ENCODE results near the gene RREB1. TPM values are rescaled to one million over a fixed set of nuclear protein-coding genes. Genes with fewer than 3 reads are reported as not detected.

The RREB1 gene
- total RNA-seq, 1 donor from 2014 or later, result 22.4 TPM

GRCh38 chr6:7159790-7160525 lies 52.2 kb downstream of the RREB1 start:
- H3K36me3 ChIP-seq (ENCODE audit: control insufficient read depth in 3 of 3, insufficient read depth in 3 of 3, low read length in 3 of 3), result no peaks in the 10 kb centered on the region
- no peak overlapping the region for H3K27ac ChIP-seq (ENCODE audit: low read depth, low read length)

GRCh38 chr6:7161253-7161623 lies 53.5 kb downstream of the RREB1 start:
- Histone ChIP-seq H3K9me3 (ENCODE audit: control insufficient read depth in 3 of 3, low read length in 3 of 3) (no peaks in the 10 kb centered on the region), H3K27ac (ENCODE audit: low read depth, low read length) (no peak overlapping the region), H3K36me3 (ENCODE audit: control insufficient read depth in 3 of 3, insufficient read depth in 3 of 3, low read length in 3 of 3) (no peaks in the 10 kb centered on the region), H3K4me3 (ENCODE audit: low read length in 3 of 3) (no peak overlapping the region), H3K9ac (ENCODE audit: low read depth in 1 of 3, low read length in 3 of 3) (no peak overlapping the region), H3K4me1 (ENCODE audit: control insufficient read depth in 3 of 3, insufficient read depth in 3 of 3, low read length in 3 of 3) (peaks cover 50 to 64% (median 51%) of the 10 kb centered on the region in 3 donors), H3K27me3 (ENCODE audit: control insufficient read depth in 3 of 3, insufficient read depth in 3 of 3, low read length in 3 of 3) (no peaks in the 10 kb centered on the region)

More at GRCh38 chr6:7159790-7160525, 52.2 kb downstream of the RREB1 start:
- H3K9me3 ChIP-seq (ENCODE audit: control insufficient read depth in 3 of 3, low read length in 3 of 3), result no peaks in the 10 kb centered on the region
- H3K4me1 ChIP-seq (ENCODE audit: control insufficient read depth in 3 of 3, insufficient read depth in 3 of 3, low read length in 3 of 3), result peaks cover 50 to 61% (median 52%) of the 10 kb centered on the region in 3 donors
- no peak overlapping the region for H3K9ac ChIP-seq (ENCODE audit: low read depth in 1 of 3, low read length in 3 of 3)
- H3K4me3 ChIP-seq (ENCODE audit: low read length in 3 of 3), result no peak overlapping the region
- no peaks in the 10 kb centered on the region for H3K27me3 ChIP-seq (ENCODE audit: control insufficient read depth in 3 of 3, insufficient read depth in 3 of 3, low read length in 3 of 3)

- Histone ChIP-seq H3K4me3 (ENCODE audit: low read length in 3 of 3) (no peak overlapping the region), H3K9me3 (ENCODE audit: control insufficient read depth in 3 of 3, low read length in 3 of 3) (no peaks in the 10 kb centered on the region), H3K27me3 (ENCODE audit: control insufficient read depth in 3 of 3, insufficient read depth in 3 of 3, low read length in 3 of 3) (no peaks in the 10 kb centered on the region), H3K4me1 (ENCODE audit: control insufficient read depth in 3 of 3, insufficient read depth in 3 of 3, low read length in 3 of 3) (peaks cover 49 to 64% (median 52%) of the 10 kb centered on the region in 3 donors), H3K27ac (ENCODE audit: low read depth, low read length) (no peak overlapping the region), H3K9ac (ENCODE audit: low read depth in 1 of 3, low read length in 3 of 3) (no peak overlapping the region), H3K36me3 (ENCODE audit: control insufficient read depth in 3 of 3, insufficient read depth in 3 of 3, low read length in 3 of 3) (no peaks in the 10 kb centered on the region)
These were observed 54.1 kb downstream of the RREB1 start for GRCh38 chr6:7161845-7162244.

DNA sequence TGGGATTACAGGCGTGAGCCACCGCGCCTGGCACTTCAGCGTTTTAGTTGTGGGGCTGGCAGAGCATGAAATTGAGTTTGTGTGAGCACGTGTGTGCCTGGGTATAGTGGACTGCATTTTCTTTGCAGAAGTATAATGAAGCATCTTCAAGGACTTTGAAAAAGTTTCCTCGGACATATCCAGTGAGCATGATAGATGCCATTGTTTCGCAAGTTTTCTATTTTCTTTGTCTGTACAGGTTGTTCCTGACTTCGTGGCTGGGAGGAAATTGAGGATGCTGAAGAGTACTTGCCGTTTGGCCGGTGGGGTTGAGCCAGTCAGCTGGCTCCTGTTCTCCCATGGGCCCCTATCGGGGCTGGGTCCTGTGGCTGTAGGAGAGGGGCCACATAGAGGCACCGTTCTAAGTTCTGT lies 55.9 kb downstream of the RREB1 start:
- Histone ChIP-seq H3K27me3 (ENCODE audit: control insufficient read depth in 3 of 3, insufficient read depth in 3 of 3, low read length in 3 of 3) (no peaks in the 10 kb centered on the region), H3K9ac (ENCODE audit: low read depth in 1 of 3, low read length in 3 of 3) (no peak overlapping the region), H3K27ac (ENCODE audit: low read depth, low read length) (no peak overlapping the region), H3K4me3 (ENCODE audit: low read length in 3 of 3) (no peak overlapping the region), H3K36me3 (ENCODE audit: control insufficient read depth in 3 of 3, insufficient read depth in 3 of 3, low read length in 3 of 3) (no peaks in the 10 kb centered on the region), H3K4me1 (ENCODE audit: control insufficient read depth in 3 of 3, insufficient read depth in 3 of 3, low read length in 3 of 3) (peaks cover 47 to 62% (median 53%) of the 10 kb centered on the region in 3 donors), H3K9me3 (ENCODE audit: control insufficient read depth in 3 of 3, low read length in 3 of 3) (no peaks in the 10 kb centered on the region)

DNA sequence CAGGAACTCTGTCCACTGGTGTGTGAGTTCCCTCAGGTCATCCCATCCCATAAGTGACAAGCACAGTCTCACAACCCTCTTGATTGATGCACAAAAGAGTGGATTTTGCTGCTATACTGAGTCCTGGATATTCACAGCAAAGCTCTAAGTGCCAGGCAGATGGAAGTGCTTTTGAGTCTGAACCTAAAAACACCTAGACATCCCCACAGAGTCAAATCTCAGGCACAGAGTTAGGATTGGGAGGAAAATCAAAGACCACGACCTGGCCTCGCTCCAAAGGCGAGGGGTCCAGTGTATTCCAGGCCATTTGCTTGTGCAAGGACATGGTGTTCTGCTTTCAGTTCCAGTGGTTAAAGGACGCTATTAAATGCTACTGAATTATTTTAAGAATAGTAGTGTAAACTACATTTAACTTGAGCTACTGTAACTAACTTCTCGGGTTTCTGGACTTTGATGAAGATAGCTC lies 56.8 kb downstream of the RREB1 start:
- Histone ChIP-seq H3K4me1 (ENCODE audit: control insufficient read depth in 3 of 3, insufficient read depth in 3 of 3, low read length in 3 of 3) (peaks cover 56 to 69% (median 58%) of the 10 kb centered on the region in 3 donors), H3K27ac (ENCODE audit: low read depth, low read length) (peak overlapping the region; percentile 28), H3K27me3 (ENCODE audit: control insufficient read depth in 3 of 3, insufficient read depth in 3 of 3, low read length in 3 of 3) (no peaks in the 10 kb centered on the region), H3K36me3 (ENCODE audit: control insufficient read depth in 3 of 3, insufficient read depth in 3 of 3, low read length in 3 of 3) (no peaks in the 10 kb centered on the region), H3K9me3 (ENCODE audit: control insufficient read depth in 3 of 3, low read length in 3 of 3) (no peaks in the 10 kb centered on the region), H3K4me3 (ENCODE audit: low read length in 3 of 3) (peak overlapping the region in 1 of 3 donors; percentile 5), H3K9ac (ENCODE audit: low read depth in 1 of 3, low read length in 3 of 3) (peak overlapping the region in 2 of 3 donors; percentile 51 to 60)

- peak overlapping the region; percentile 5 to 60 (median 51) for H3K9ac ChIP-seq (ENCODE audit: low read depth in 1 of 3, low read length in 3 of 3)
- H3K27ac ChIP-seq (ENCODE audit: low read depth, low read length), result peak overlapping the region; percentile 28
These were observed 57.5 kb downstream of the RREB1 start for GRCh38 chr6:7165002-7165889.

DNA sequence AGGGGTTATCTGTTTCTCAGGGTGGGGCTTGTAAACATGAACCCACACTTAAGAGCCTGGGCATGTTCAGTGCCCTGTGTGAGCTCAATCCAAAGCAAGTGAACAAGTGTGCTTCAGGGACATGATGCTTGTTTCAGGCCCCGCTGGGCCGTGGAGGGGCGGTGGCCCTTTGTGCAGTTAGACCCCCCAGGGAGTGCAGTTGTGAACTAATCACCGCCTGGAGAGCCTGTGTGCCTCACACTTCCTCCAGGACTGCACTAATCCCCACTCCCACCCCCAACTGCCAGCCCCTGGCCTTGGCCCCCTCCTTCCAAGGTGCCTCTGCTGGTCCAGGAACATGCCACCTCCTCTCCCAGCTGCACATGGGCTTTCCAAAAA lies 58.1 kb downstream of the RREB1 start:
- Histone ChIP-seq H3K4me1 (ENCODE audit: control insufficient read depth in 3 of 3, insufficient read depth in 3 of 3, low read length in 3 of 3) (peaks cover 66 to 74% (median 67%) of the 10 kb centered on the region in 3 donors), H3K4me3 (ENCODE audit: low read length in 3 of 3) (no peak overlapping the region), H3K9me3 (ENCODE audit: control insufficient read depth in 3 of 3, low read length in 3 of 3) (no peaks in the 10 kb centered on the region), H3K9ac (ENCODE audit: low read depth in 1 of 3, low read length in 3 of 3) (peak overlapping the region in 2 of 3 donors; percentile 15 to 28), H3K27ac (ENCODE audit: low read depth, low read length) (peak overlapping the region; percentile 28), H3K27me3 (ENCODE audit: control insufficient read depth in 3 of 3, insufficient read depth in 3 of 3, low read length in 3 of 3) (no peaks in the 10 kb centered on the region), H3K36me3 (ENCODE audit: control insufficient read depth in 3 of 3, insufficient read depth in 3 of 3, low read length in 3 of 3) (no peaks in the 10 kb centered on the region)

More at GRCh38 chr6:7165002-7165889, 57.5 kb downstream of the RREB1 start:
- H3K4me1 ChIP-seq (ENCODE audit: control insufficient read depth in 3 of 3, insufficient read depth in 3 of 3, low read length in 3 of 3), result peaks cover 60 to 71% (median 60%) of the 10 kb centered on the region in 3 donors
- no peak overlapping the region for H3K4me3 ChIP-seq (ENCODE audit: low read length in 3 of 3)
- no peaks in the 10 kb centered on the region for H3K27me3 ChIP-seq (ENCODE audit: control insufficient read depth in 3 of 3, insufficient read depth in 3 of 3, low read length in 3 of 3)
- H3K36me3 ChIP-seq (ENCODE audit: control insufficient read depth in 3 of 3, insufficient read depth in 3 of 3, low read length in 3 of 3), result no peaks in the 10 kb centered on the region
- no peaks in the 10 kb centered on the region for H3K9me3 ChIP-seq (ENCODE audit: control insufficient read depth in 3 of 3, low read length in 3 of 3)

DNA sequence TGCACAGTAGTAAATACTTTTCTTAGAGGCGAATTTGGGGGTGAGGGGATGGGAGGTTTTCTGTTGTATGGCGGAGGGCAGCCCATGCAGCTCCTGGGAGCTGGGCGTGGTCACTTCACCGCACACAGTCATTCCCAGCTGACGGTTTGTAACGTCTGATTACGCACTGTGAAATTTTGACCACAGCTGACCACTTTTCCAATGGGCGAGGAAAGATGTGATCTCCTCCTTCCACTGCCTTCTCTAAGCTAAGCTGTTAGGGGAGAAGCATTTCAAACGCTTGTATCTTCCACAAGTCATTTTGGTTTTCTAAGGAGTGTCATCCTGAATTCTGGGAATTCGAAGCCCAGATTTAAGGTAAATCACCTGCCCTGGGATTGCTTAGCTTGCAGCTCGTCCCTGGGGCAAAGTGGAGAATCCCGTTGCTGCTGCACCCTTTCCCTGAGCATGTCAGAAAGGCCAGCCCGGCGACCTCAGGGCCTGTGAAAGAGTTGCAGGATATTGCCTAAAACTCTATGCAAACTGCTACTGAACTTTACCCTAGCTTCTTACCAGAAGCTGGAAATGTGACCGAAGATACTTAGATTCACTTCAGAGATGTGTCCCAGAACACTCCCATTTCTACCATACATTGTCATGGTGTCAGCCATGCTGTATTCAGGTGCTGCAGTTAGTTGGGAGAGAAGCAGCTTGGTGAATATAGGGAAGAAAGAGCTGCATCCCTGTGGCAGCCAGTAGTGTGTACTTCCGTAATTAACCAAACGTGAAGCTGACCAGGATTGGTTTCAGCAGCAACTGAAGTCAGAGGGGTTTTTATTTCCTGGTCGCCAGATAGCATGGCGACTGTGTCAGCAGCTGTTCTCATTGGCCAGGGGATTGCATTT lies 58.9 kb downstream of the RREB1 start:
- Histone ChIP-seq H3K27me3 (ENCODE audit: control insufficient read depth in 3 of 3, insufficient read depth in 3 of 3, low read length in 3 of 3) (no peaks in the 10 kb centered on the region), H3K27ac (ENCODE audit: low read depth, low read length) (peak overlapping the region; percentile 28), H3K4me3 (ENCODE audit: low read length in 3 of 3) (no peak overlapping the region), H3K36me3 (ENCODE audit: control insufficient read depth in 3 of 3, insufficient read depth in 3 of 3, low read length in 3 of 3) (no peaks in the 10 kb centered on the region), H3K4me1 (ENCODE audit: control insufficient read depth in 3 of 3, insufficient read depth in 3 of 3, low read length in 3 of 3) (peaks cover 69 to 74% (median 72%) of the 10 kb centered on the region in 3 donors), H3K9ac (ENCODE audit: low read depth in 1 of 3, low read length in 3 of 3) (peak overlapping the region in 1 of 3 donors; percentile 47), H3K9me3 (ENCODE audit: control insufficient read depth in 3 of 3, low read length in 3 of 3) (no peaks in the 10 kb centered on the region)

DNA sequence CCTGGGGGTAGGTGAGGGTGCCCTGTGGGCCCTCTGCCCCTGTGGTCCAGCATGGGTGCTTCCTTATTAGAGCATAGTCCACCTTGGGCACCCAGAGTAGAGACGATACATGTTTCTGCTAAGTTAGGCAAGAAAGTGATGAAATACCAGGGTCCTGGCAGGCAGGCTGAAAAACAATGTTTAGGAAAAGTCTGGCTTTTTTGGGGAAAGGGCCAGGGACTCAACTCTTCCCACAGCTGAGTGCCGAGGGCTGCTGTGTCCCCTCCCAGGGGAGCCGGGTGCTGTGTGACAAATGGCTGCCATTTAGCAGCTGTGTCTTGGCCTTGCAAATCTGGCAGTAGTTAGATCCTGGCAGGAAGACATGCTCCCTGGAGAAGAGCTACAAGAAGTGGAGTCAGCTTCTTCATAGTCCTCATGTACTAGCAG lies 61.5 kb downstream of the RREB1 start:
- peak overlapping the region; percentile 28 for H3K27ac ChIP-seq (ENCODE audit: low read depth, low read length)
- peak overlapping the region in 2 of 3 donors; percentile 10 to 31 for H3K4me3 ChIP-seq (ENCODE audit: low read length in 3 of 3)
- H3K36me3 ChIP-seq (ENCODE audit: control insufficient read depth in 3 of 3, insufficient read depth in 3 of 3, low read length in 3 of 3), result no peaks in the 10 kb centered on the region
- H3K27me3 ChIP-seq (ENCODE audit: control insufficient read depth in 3 of 3, insufficient read depth in 3 of 3, low read length in 3 of 3), result no peaks in the 10 kb centered on the region
- peak overlapping the region; percentile 6 to 62 (median 38) for H3K9ac ChIP-seq (ENCODE audit: low read depth in 1 of 3, low read length in 3 of 3)
- no peaks in the 10 kb centered on the region for H3K9me3 ChIP-seq (ENCODE audit: control insufficient read depth in 3 of 3, low read length in 3 of 3)
- peaks cover 72 to 82% (median 78%) of the 10 kb centered on the region in 3 donors for H3K4me1 ChIP-seq (ENCODE audit: control insufficient read depth in 3 of 3, insufficient read depth in 3 of 3, low read length in 3 of 3)

Data from skeletal muscle tissue (tissue), 4 donors.